ENCODE measurements around the gene TIGD2.
A peak's percentile ranks its signal among the peaks of the same experiment; 100 is the strongest.

Gene TIGD2

GRCh38 chr4:89110986-89111832 lies at the start of gene TIGD2:
Gene TIGD2, plus strand, starts transcription at chr4:89111533. Its CDS starts 1,442 bp downstream, at chr4:89112975.
- DNase-seq, result peak; percentile 79 to 95 (median 86)

GRCh38 chr4:89064848-89065247 lies 46.5 kb upstream of the TIGD2 start:
- DNase-seq, result no peak

DNA sequence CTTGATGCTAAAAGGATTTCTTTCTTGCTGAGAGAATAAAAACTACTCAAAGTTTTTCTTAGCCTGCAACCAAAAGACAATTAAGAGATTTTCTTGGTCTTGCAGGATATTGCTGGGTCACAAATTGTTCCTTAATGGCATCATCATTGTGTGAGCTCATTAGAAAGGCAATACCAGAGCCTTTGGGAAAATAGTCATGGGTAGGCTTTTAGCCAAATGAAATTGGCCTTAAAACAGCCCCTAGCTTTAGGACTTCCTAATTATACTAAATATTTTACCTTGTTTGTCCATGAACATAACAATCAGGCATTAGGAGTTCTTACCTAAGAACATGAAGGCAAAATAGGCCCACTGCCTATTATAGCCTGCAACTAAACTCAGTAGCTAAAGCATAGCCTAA lies 43.9 kb upstream of the TIGD2 start:
- no peak for DNase-seq

- no peak for DNase-seq
Measured at GRCh38 chr4:89069481-89069880, 41.9 kb upstream of the TIGD2 start.

- no peak for DNase-seq
Measured at GRCh38 chr4:89070041-89070440, 41.3 kb upstream of the TIGD2 start.

DNA sequence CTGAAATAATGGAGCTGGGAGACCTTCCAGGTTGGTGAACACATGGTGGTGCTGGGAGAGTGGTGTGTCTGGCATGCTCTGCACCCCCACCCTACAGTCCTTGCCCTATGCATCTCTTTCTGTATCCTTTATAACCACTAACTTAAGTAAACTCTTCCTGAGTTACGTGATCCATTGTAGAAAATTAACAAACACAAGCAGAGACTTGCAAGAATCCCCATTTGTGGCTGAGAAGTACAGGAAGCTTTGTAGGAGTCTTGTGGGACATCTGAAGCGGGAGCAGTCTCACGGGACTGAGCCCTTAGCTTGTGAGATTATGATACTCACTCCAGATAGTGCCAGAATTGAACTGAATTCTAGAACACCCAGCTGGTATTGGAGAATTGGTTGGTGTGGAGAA lies 40.0 kb upstream of the TIGD2 start:
- DNase-seq, result no peak

- no peak for DNase-seq
Measured at GRCh38 chr4:89072921-89073320, 38.4 kb upstream of the TIGD2 start.

DNA sequence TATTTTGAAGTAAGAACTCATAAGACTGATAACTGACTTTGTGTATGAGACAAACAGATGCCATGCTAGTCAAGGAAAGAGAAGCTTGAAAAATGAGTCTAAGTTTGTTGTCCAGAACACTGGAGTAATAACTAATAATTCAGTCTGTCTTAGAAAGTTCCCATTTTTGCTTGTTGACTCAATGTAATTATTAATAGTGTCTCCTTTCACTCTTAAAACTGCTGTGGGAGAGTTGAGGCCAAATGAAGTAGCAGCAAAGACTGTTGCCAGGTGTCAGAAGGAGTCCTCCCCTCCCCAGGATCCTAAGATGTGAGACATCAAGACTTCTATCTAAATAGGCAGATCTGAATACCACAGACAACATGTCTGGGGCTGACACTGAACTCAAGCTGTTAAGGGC lies 33.6 kb upstream of the TIGD2 start:
- no peak for DNase-seq

- no peak for DNase-seq
Measured at GRCh38 chr4:89078300-89078699, 33.0 kb upstream of the TIGD2 start.

- no peak for DNase-seq
Measured at GRCh38 chr4:89099034-89099433, 12.3 kb upstream of the TIGD2 start.

DNA sequence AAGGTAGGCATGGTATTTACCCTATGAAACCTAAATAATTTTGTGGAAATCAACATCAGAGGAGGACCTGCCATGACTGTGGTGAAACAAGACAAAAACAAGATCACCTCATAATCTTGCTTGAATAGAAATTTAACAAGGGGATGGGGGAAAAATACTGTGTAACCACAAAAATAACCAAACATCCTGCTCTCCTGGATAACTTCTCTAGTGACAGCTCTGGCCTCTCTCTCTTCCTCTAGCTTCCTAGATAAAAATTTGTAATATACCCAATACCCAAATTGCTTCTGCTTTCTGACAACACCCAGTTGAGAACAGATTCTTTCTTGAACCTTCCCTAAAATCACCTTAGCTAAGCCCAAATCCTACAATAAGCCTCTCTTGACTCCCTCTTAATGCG lies 11.9 kb upstream of the TIGD2 start:
- DNase-seq, result no peak

GRCh38 chr4:89100853-89101252 lies 10.5 kb upstream of the TIGD2 start:
- DNase-seq, result no peak

GRCh38 chr4:89101256-89102161 lies 9.8 kb upstream of the TIGD2 start:
- DNase-seq, result no peak

- no peak for DNase-seq
Measured at GRCh38 chr4:89105726-89106125, 5.6 kb upstream of the TIGD2 start.

DNA sequence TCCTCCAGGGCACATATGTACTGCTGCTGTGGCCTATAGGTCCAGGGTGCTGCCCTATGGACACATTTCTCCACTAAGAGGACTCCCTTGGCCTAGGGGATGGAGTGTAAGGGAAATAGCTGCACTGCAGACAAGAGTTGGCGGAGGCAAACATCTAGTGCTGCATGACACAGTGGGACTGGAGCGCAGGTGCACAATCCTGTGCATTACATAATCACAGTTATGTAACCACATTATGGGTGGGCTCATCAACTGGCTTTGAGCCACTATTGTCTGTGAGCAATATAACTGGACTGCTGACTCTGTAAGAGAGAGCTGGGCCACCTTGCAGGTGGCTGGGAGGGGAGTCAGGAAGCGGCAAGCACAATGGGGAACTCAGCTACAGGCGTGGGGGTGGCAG lies 3.2 kb upstream of the TIGD2 start:
- no peak for DNase-seq

GRCh38 chr4:89109841-89110540 lies 1.3 kb upstream of the TIGD2 start:
- DNase-seq, result no peak

GRCh38 chr4:89110541-89110985 lies 770 bp upstream of the TIGD2 start:
- peak in 1 of 6 experiments; percentile 34 for DNase-seq

DNA sequence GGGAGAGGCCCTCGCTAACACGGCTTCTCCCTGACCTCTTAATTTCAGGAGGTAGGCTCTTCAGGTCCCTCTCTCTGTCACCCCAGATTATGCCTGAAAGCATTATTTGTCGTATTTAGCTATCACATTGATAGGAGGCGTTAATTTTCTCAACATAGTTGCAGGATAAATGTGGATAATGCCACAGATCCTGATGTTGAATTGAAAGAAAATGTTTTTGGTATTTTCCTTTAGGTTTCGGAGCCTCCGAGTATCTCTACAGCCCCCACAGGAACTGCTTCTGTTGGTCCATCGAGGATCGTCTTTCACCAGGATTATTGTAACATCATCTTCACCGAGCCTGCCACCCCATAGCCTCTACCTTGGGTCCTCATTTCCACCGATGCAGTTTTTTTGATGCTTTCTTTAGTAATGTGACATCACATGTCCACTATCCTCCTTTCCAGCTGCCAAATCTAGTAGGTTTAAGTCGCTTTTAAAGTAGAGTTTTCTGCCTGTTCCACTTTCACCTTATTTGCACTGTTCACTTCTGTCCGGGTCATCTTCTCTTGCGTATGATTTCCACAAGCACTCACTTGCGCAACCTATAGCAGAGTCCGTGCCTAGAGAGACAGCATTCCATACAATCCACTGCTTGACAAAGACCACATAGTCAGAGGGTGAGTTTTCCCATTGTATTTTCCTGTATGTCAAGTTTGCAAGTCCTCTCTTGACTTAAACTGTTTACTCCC lies 665 bp downstream of the TIGD2 start:
- DNase-seq, result peak in 1 of 6 experiments; percentile 26

DNA sequence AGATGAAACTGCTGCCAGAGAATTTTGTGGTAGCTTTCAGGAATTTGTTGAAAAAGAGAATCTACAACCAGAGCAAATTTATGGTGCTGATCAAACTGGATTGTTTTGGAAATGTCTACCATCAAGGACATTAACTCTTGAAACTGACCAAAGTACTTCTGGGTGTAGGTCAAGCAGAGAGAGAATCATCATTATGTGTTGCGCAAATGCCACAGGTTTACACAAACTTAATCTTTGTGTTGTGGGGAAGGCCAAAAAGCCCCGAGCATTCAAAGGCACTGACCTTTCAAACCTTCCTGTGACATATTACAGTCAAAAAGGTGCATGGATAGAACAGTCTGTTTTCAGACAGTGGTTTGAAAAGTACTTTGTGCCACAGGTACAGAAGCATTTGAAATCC lies 2.1 kb downstream of the TIGD2 start:
- DNase-seq, result no peak

DNA sequence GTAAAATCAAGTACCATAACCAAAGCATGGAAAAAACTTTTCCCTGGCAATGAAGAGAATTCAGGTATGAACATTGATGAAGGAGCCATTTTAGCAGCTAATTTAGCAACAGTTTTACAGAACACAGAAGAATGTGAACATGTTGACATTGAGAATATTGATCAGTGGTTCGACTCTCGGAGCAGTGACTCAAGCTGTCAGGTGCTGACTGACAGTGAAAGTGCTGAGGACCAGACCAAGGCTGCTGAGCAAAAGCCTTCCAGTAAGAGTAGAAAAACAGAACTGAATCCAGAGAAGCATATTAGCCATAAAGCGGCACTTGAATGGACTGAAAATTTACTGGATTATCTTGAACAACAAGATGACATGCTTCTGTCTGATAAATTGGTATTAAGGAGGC lies 2.8 kb downstream of the TIGD2 start:
- DNase-seq, result no peak

DNA sequence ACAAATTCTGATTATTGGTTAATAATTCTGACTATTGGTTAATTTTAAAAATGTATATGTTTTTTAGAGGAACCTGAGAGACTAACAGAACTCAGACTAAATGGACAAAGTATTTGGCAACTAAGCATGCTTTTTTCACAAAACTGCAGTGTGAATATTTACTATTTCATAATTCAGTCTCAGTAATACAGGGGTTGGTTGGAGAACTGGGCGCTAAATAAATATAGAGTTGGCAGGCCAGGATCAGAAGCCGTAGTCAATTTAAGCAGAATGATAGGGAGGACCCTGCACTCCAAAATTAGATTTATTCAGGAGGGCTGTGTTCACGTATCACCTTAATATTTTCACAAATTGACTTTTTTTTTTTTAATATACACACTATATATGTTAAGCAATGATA lies 5.8 kb downstream of the TIGD2 start:
- no peak for DNase-seq

- DNase-seq, result no peak
Measured at GRCh38 chr4:89119166-89119565, 7.8 kb downstream of the TIGD2 start.

DNA sequence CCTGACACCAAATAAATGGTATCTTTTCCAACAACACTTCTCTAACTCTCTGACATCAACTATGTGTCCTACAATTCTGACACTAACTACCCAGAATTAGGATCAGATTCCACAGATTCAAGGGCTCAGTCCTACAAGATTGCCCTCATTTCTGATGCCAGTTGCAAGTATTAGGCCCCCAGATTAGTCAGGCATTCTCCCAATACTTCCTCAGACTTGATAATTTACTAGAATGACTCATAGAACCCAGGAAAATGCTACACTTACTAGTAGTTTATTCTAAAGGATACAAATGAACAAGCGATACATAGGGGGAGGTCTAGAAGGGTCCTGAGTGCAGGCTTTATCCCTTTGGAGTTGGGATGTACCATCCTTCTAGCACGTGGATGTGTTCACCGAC lies 8.5 kb downstream of the TIGD2 start:
- DNase-seq, result no peak

Measured in stimulated activated naive CD4-positive, alpha-beta T cell (primary cell).